HUES64 (cell line): ENCODE results near the gene TCAF1.
"Not testable (repeated sequence)": the region's sequence is repeated elsewhere in the genome, so short reads cannot be mapped to it uniquely, and the experiment has no call there.

Experiments used
- H3K27ac ChIP-seq: 2 replicates; pipeline ENCODE4 v1.7.0; 2013; ENCODE audit warnings: low read depth, low read length, inconsistent platforms
- H3K27me3 ChIP-seq: 2 replicates; pipeline ENCODE4 v1.6.1; 2013; ENCODE audit warnings: mild to moderate bottlenecking, low read length; ENCODE audit not compliant: insufficient read depth
- H3K36me3 ChIP-seq: 2 replicates; pipeline ENCODE4 v1.6.1; 2013; ENCODE audit warnings: mild to moderate bottlenecking, low read length; ENCODE audit not compliant: insufficient read depth
- H3K4me1 ChIP-seq: 2 replicates; pipeline ENCODE4 v1.6.1; 2013; ENCODE audit warnings: mild to moderate bottlenecking, low read length, moderate library complexity; ENCODE audit not compliant: insufficient read depth
- H3K4me3 ChIP-seq: 2 replicates; pipeline ENCODE4 v1.5.1; 2013; ENCODE audit warnings: mild to moderate bottlenecking, low read length, moderate library complexity
- H3K9ac ChIP-seq: 2 replicates; pipeline ENCODE4 v1.6.1; 2013; ENCODE audit warnings: mild to moderate bottlenecking, low read depth, low read length
- H3K9me3 ChIP-seq: 2 replicates; pipeline ENCODE4 v1.6.1; 2013; ENCODE audit warnings: low read depth, low read length; ENCODE audit not compliant: insufficient read depth
- WGBS: fragments of 150-250, 120-280 bp; methylation state at CpG from one replicate; pipeline ENCODE4 v1.1.7; 2013; ENCODE audit warnings: missing lambda C conversion rate; 5-methylcytosine and 5-hydroxymethylcytosine counted together

Gene TCAF1

GRCh38 chr7:143816471-143817133 lies 85.4 kb downstream of the TCAF1 start:
- H3K27ac ChIP-seq, H3K4me1 ChIP-seq, H3K9me3 ChIP-seq, H3K36me3 ChIP-seq, H3K4me3 ChIP-seq, H3K27me3 ChIP-seq, H3K9ac ChIP-seq: not testable (repeated sequence)
- no CpG with 5 or more reads among the region's 8 CpGs for WGBS

GRCh38 chr7:143810639-143811038 lies 91.3 kb downstream of the TCAF1 start:
- not testable (repeated sequence) for H3K9me3 ChIP-seq, H3K4me3 ChIP-seq, H3K27ac ChIP-seq, H3K36me3 ChIP-seq, H3K4me1 ChIP-seq, H3K27me3 ChIP-seq, H3K9ac ChIP-seq
- no CpG with 5 or more reads among the region's 6 CpGs for WGBS

- H3K4me3 ChIP-seq, H3K9ac ChIP-seq, H3K36me3 ChIP-seq, H3K27ac ChIP-seq, H3K4me1 ChIP-seq, H3K9me3 ChIP-seq, H3K27me3 ChIP-seq: not testable (repeated sequence)
- WGBS: no CpG with 5 or more reads among the region's 5 CpGs
Measured at GRCh38 chr7:143806664-143807071, 95.3 kb downstream of the TCAF1 start.
